Measurements from ENCODE around the gene RTF2.

DNA sequence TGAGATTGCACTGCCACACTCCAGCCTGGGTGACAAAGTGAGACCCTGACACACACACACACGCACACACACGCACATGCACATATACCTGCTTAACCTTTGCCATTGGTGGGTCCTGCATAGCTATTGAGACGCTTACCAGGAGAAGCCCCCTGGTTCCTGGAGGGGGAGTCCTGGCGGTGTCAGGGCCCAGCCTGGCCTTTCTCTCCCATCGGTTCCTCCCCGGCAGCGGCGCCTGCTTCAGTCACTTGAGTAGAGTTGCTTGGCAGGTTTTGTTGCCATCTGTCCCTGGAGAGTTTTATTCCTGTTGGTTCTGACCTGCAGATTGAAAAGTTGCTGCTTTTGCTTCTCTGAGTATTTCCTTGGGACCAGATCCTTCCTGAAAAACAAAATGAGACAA is 35.5 kb downstream of the RTF2 start:
- TF ChIP-seq, protein P1, sequence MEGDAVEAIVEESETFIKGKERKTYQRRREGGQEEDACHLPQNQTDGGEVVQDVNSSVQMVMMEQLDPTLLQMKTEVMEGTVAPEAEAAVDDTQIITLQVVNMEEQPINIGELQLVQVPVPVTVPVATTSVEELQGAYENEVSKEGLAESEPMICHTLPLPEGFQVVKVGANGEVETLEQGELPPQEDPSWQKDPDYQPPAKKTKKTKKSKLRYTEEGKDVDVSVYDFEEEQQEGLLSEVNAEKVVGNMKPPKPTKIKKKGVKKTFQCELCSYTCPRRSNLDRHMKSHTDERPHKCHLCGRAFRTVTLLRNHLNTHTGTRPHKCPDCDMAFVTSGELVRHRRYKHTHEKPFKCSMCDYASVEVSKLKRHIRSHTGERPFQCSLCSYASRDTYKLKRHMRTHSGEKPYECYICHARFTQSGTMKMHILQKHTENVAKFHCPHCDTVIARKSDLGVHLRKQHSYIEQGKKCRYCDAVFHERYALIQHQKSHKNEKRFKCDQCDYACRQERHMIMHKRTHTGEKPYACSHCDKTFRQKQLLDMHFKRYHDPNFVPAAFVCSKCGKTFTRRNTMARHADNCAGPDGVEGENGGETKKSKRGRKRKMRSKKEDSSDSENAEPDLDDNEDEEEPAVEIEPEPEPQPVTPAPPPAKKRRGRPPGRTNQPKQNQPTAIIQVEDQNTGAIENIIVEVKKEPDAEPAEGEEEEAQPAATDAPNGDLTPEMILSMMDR (IDR thresholded peaks at IDR 0.05) = no peak
- TF ChIP-seq, protein P2, sequence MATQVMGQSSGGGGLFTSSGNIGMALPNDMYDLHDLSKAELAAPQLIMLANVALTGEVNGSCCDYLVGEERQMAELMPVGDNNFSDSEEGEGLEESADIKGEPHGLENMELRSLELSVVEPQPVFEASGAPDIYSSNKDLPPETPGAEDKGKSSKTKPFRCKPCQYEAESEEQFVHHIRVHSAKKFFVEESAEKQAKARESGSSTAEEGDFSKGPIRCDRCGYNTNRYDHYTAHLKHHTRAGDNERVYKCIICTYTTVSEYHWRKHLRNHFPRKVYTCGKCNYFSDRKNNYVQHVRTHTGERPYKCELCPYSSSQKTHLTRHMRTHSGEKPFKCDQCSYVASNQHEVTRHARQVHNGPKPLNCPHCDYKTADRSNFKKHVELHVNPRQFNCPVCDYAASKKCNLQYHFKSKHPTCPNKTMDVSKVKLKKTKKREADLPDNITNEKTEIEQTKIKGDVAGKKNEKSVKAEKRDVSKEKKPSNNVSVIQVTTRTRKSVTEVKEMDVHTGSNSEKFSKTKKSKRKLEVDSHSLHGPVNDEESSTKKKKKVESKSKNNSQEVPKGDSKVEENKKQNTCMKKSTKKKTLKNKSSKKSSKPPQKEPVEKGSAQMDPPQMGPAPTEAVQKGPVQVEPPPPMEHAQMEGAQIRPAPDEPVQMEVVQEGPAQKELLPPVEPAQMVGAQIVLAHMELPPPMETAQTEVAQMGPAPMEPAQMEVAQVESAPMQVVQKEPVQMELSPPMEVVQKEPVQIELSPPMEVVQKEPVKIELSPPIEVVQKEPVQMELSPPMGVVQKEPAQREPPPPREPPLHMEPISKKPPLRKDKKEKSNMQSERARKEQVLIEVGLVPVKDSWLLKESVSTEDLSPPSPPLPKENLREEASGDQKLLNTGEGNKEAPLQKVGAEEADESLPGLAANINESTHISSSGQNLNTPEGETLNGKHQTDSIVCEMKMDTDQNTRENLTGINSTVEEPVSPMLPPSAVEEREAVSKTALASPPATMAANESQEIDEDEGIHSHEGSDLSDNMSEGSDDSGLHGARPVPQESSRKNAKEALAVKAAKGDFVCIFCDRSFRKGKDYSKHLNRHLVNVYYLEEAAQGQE (IDR thresholded peaks at IDR 0.05; ENCODE audit: insufficient read depth in 1 of 2, low read depth in 2 of 2, low read length in 1 of 2) = no peak
